ENCODE results near the gene EXOSC3. TPM values are rescaled to one million over a fixed set of nuclear protein-coding genes. Genes with fewer than 3 reads are reported as not detected.
"Not testable (repeated sequence)": the region's sequence is repeated elsewhere in the genome, so short reads cannot be mapped to it uniquely, and the experiment has no call there.

The EXOSC3 gene
- total RNA-seq (28.1 TPM), polyA plus RNA-seq (ENCODE audit: insufficient read depth in 1 of 8, insufficient read length in 8 of 8, low replicate concordance in 1 of 8) (10 to 100 TPM; 20.2 to 28.3 (median 23.6) TPM)
- long read RNA-seq, donor 1, transcript EXOSC3-201 (4 exons, 1,806 nt): major isoform, 7 of 10 reads
- long read RNA-seq, donor 1, partial matches to known transcripts: 0 of 10 reads
- long read RNA-seq, donor 1, other reads (novel, unspliced or antisense): 0 of 10 reads
- long read RNA-seq, donor 2, partial matches to known transcripts: 0 of 1 reads
- long read RNA-seq, donor 2, other reads (novel, unspliced or antisense): 0 of 1 reads
- long read RNA-seq, donor 3, transcript EXOSC3-201 (4 exons, 1,806 nt): major isoform, 9 of 11 reads
- long read RNA-seq, donor 3, partial matches to known transcripts: 0 of 11 reads
- long read RNA-seq, donor 3, other reads (novel, unspliced or antisense): 0 of 11 reads
- long read RNA-seq, donor 4, transcript EXOSC3-201 (4 exons, 1,806 nt): major isoform, 7 of 14 reads
- long read RNA-seq, donor 4, transcript EXOSC3-202 (3 exons, 768 nt): minor isoform, 5 of 14 reads
- long read RNA-seq, donor 4, partial matches to known transcripts: 0 of 14 reads
- long read RNA-seq, donor 4, other reads (novel, unspliced or antisense): 0 of 14 reads
- long read RNA-seq, donor 5, transcript EXOSC3-202 (3 exons, 768 nt): minor isoform, 9 of 43 reads
- long read RNA-seq, donor 5, transcript EXOSC3-201 (4 exons, 1,806 nt): major isoform, 17 of 43 reads
- long read RNA-seq, donor 5, partial matches to known transcripts: 0 of 43 reads
- long read RNA-seq, donor 5, other reads (novel, unspliced or antisense): 12 of 43 reads
- long read RNA-seq, donor 6, transcript EXOSC3-201 (4 exons, 1,806 nt): major isoform, 12 of 18 reads
- long read RNA-seq, donor 6, partial matches to known transcripts: 0 of 18 reads
- long read RNA-seq, donor 6, other reads (novel, unspliced or antisense): 0 of 18 reads
- long read RNA-seq, donor 7, transcript EXOSC3-201 (4 exons, 1,806 nt): major isoform, 9 of 11 reads
- long read RNA-seq, donor 7, partial matches to known transcripts: 0 of 11 reads
- long read RNA-seq, donor 7, other reads (novel, unspliced or antisense): 0 of 11 reads
- long read RNA-seq, donor 8, transcript EXOSC3-201 (4 exons, 1,806 nt): major isoform, 7 of 8 reads
- long read RNA-seq, donor 8, partial matches to known transcripts: 0 of 8 reads
- long read RNA-seq, donor 8, other reads (novel, unspliced or antisense): 0 of 8 reads
- long read RNA-seq, donor 9, transcript EXOSC3-201 (4 exons, 1,806 nt): major isoform, 14 of 15 reads
- long read RNA-seq, donor 9, partial matches to known transcripts: 0 of 15 reads
- long read RNA-seq, donor 9, other reads (novel, unspliced or antisense): 0 of 15 reads
- long read RNA-seq, donor 10, transcript EXOSC3-201 (4 exons, 1,806 nt): major isoform, 10 of 20 reads
- long read RNA-seq, donor 10, transcript EXOSC3-202 (3 exons, 768 nt): minor isoform, 7 of 20 reads
- long read RNA-seq, donor 10, partial matches to known transcripts: 0 of 20 reads
- long read RNA-seq, donor 10, other reads (novel, unspliced or antisense): 0 of 20 reads
- long read RNA-seq, donor 11, partial matches to known transcripts: 0 of 5 reads
- long read RNA-seq, donor 11, other reads (novel, unspliced or antisense): 0 of 5 reads

GRCh38 chr9:37784616-37785483, at the start of gene EXOSC3:
EXOSC3 (minus strand) TSS chr9:37785064; CDS start chr9:37785044, 20 bp downstream.
- H3K4me3 ChIP-seq (ENCODE audit: low read length): peak within 1 kb of the TSS; percentile 99
- H3K9me3 ChIP-seq (replicated peaks; ENCODE audit: control insufficient read depth, low read depth, low read length): no peaks in the 10 kb centered on the region
- whole genome bisulfite sequencing (ENCODE audit: insufficient coverage): under 1% methylated on average over 73 of the region's 73 CpGs
- peak; percentile 97 for DNase-seq
- H3K27ac ChIP-seq (ENCODE audit: low read length): peak within 1 kb of the TSS; percentile 84
- peaks cover 13% of the 10 kb centered on the region for H3K27me3 ChIP-seq (ENCODE audit: control insufficient read depth, insufficient read depth, low read length)
- peaks cover 7% of the 10 kb centered on the region for H3K4me1 ChIP-seq (ENCODE audit: control insufficient read depth, insufficient read depth, low read length)
- H3K36me3 ChIP-seq (ENCODE audit: control insufficient read depth, insufficient read depth, low read length): peaks cover 25% of the 10 kb centered on the region

GRCh38 chr9:37827483-37828165, 42.8 kb upstream of the EXOSC3 start:
- no peaks in the 10 kb centered on the region for H3K27me3 ChIP-seq (ENCODE audit: control insufficient read depth, insufficient read depth, low read length)
- H3K27ac ChIP-seq (ENCODE audit: low read length): no peak overlapping the region
- DNase-seq: no peak
- 97% methylated on average over 3 of the region's 4 CpGs for WGBS (ENCODE audit: insufficient coverage)
- H3K36me3 ChIP-seq (ENCODE audit: control insufficient read depth, insufficient read depth, low read length): peaks cover 15% of the 10 kb centered on the region
- H3K9me3 ChIP-seq (replicated peaks; ENCODE audit: control insufficient read depth, low read depth, low read length): no peaks in the 10 kb centered on the region
- no peaks in the 10 kb centered on the region for H3K4me1 ChIP-seq (ENCODE audit: control insufficient read depth, insufficient read depth, low read length)
- H3K4me3 ChIP-seq (ENCODE audit: low read length): no peak overlapping the region

DNA sequence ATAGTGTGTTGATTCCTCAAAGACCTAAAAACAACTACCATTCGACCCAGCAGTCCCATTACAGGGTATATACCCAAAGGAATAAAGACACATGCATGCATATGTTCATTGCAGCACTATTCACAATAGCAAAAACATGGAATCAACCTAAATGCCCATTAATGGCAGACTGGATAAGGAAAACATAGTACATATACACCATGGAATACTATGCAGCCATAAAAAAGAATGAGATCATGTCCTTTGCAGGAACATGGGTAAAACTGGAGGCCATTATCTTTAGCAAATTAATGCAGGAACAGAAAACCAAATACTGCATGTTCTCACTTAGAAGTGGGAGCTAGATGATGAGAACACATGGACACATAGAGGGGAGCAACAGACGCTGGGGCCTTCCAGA, 40.3 kb upstream of the EXOSC3 start:
- 100% methylated on average over 1 of the region's 2 CpGs for WGBS (ENCODE audit: insufficient coverage)
- not testable (repeated sequence) for H3K27ac ChIP-seq (ENCODE audit: low read length); H3K27me3 ChIP-seq (ENCODE audit: control insufficient read depth, insufficient read depth, low read length); DNase-seq; H3K4me3 ChIP-seq (ENCODE audit: low read length); H3K9me3 ChIP-seq (replicated peaks; ENCODE audit: control insufficient read depth, low read depth, low read length); H3K4me1 ChIP-seq (ENCODE audit: control insufficient read depth, insufficient read depth, low read length)
- peaks cover 18% of the 10 kb centered on the region for H3K36me3 ChIP-seq (ENCODE audit: control insufficient read depth, insufficient read depth, low read length)

DNA sequence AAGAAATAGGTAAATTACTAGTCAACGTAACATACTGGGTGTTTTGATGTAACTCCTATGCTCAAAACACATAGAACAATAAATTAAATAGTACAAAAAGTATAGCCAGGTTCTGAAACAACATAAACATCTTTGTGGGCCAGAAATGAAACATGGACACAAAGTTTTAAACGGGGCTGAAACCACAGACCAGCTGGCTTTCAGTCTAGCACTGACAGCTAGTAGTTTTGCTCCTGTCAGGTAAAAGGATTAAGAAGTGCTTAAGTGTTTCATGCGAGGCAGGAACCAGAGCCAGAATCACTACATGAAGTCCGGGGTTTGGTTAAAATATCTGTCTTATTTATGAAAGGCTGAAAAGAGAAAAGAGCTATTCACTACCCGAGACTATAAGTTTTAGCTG, 35.3 kb upstream of the EXOSC3 start:
- H3K4me1 ChIP-seq (ENCODE audit: control insufficient read depth, insufficient read depth, low read length): no peaks in the 10 kb centered on the region
- H3K4me3 ChIP-seq (ENCODE audit: low read length): no peak overlapping the region
- WGBS (ENCODE audit: insufficient coverage): 100% methylated on average over 1 of the region's 5 CpGs
- H3K9me3 ChIP-seq (replicated peaks; ENCODE audit: control insufficient read depth, low read depth, low read length): no peaks in the 10 kb centered on the region
- H3K27me3 ChIP-seq (ENCODE audit: control insufficient read depth, insufficient read depth, low read length): no peaks in the 10 kb centered on the region
- H3K36me3 ChIP-seq (ENCODE audit: control insufficient read depth, insufficient read depth, low read length): peaks cover 5% of the 10 kb centered on the region
- H3K27ac ChIP-seq (ENCODE audit: low read length): no peak overlapping the region
- no peak for DNase-seq

DNA sequence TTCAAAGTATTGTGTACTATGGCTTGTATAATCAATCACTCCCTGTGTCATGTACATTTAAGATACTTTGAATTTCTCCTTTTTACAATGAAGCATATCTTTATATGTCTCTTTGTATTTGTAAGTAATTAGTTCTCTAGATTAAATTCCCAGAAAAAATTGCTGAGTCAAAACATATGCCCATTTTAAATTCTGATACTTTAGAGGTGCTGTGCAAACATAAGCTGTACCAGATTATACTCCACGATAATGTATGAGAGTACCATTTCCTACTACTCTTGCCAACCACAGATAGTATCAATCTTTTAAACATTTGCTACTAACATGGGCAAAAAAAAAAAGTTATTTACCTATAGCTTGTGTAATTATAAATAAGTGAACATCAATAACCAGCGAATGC, 34.0 kb upstream of the EXOSC3 start:
- Histone ChIP-seq H3K4me1 (ENCODE audit: control insufficient read depth, insufficient read depth, low read length) (no peaks in the 10 kb centered on the region), H3K27ac (ENCODE audit: low read length) (no peak overlapping the region), H3K27me3 (ENCODE audit: control insufficient read depth, insufficient read depth, low read length) (no peaks in the 10 kb centered on the region), H3K36me3 (ENCODE audit: control insufficient read depth, insufficient read depth, low read length) (peaks cover 5% of the 10 kb centered on the region), H3K9me3 (replicated peaks; ENCODE audit: control insufficient read depth, low read depth, low read length) (no peaks in the 10 kb centered on the region), H3K4me3 (ENCODE audit: low read length) (no peak overlapping the region)
- no CpG with 5 or more reads among the region's 2 CpGs for WGBS (ENCODE audit: insufficient coverage)
- no peak for DNase-seq

DNA sequence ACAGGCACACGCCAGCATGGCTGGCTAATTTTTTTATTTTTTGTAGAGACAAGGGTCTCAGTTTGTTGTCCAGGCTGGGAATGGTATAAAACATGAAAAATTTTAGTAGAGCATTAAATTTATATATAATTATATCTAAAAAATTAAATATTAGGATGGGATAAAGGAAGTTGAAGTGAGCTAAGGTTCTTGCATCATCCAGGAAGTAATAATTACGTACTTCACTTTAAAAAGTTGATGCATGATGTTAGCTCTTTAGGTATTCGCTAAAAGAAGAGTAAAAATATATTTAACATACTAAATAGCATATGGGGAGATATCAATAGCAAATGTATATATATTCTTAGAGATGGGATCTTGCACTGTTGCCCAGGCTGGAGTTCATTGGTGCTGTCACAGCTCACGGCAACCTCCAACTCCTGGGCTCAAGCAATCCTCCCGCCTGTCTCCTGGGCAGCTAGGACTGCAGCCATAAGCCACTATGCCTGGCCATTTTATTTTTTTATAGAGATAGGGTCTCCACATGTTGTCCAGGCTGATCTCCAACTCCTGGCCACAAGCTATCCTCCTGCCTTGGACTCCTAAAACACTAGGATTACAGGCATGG, 28.0 kb upstream of the EXOSC3 start:
- Histone ChIP-seq H3K27me3 (ENCODE audit: control insufficient read depth, insufficient read depth, low read length) (no peaks in the 10 kb centered on the region), H3K9me3 (replicated peaks; ENCODE audit: control insufficient read depth, low read depth, low read length) (peaks cover 3% of the 10 kb centered on the region), H3K4me3 (ENCODE audit: low read length) (no peak overlapping the region), H3K4me1 (ENCODE audit: control insufficient read depth, insufficient read depth, low read length) (no peaks in the 10 kb centered on the region), H3K36me3 (ENCODE audit: control insufficient read depth, insufficient read depth, low read length) (peaks cover 4% of the 10 kb centered on the region), H3K27ac (ENCODE audit: low read length) (no peak overlapping the region)
- no peak for DNase-seq
- no CpG with 5 or more reads among the region's 5 CpGs for WGBS (ENCODE audit: insufficient coverage)

DNA sequence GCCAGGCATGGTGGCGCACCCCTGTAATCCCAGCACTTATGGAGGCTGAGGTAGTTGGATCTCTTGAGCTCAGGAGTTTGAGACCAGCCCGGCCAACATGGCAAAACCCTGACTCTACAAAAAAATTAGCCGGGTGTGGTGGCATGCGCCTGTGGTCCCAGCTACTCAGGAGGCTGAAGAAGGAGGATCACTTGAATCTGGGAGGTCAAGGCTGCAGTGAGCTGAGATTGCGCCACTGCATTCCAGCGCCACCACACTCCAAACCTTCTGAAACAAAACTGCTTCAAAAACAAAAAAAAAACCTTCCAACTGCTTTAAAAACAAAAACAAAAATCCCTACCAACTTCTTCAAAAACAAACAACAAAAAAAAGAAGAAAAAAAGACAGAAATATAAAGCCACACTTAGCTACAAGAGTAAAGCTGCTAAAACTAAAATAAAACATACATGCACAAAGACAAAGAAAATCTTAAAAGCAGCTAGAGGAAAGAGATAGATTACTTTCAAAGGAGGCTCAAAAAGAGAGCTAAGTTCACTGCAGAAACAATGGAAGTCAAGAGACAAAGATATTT, 27.1 kb upstream of the EXOSC3 start:
- Histone ChIP-seq H3K9me3 (replicated peaks; ENCODE audit: control insufficient read depth, low read depth, low read length) (peaks cover 3% of the 10 kb centered on the region), H3K27me3 (ENCODE audit: control insufficient read depth, insufficient read depth, low read length) (no peaks in the 10 kb centered on the region), H3K4me3 (ENCODE audit: low read length) (no peak overlapping the region), H3K36me3 (ENCODE audit: control insufficient read depth, insufficient read depth, low read length) (peaks cover 4% of the 10 kb centered on the region), H3K27ac (ENCODE audit: low read length) (no peak overlapping the region), H3K4me1 (ENCODE audit: control insufficient read depth, insufficient read depth, low read length) (no peaks in the 10 kb centered on the region)
- 100% methylated on average over 2 of the region's 6 CpGs for WGBS (ENCODE audit: insufficient coverage)
- DNase-seq: no peak

GRCh38 chr9:37809676-37810075, 24.8 kb upstream of the EXOSC3 start:
- H3K9me3 ChIP-seq (replicated peaks; ENCODE audit: control insufficient read depth, low read depth, low read length); H3K4me3 ChIP-seq (ENCODE audit: low read length); DNase-seq; H3K4me1 ChIP-seq (ENCODE audit: control insufficient read depth, insufficient read depth, low read length); H3K27ac ChIP-seq (ENCODE audit: low read length); H3K36me3 ChIP-seq (ENCODE audit: control insufficient read depth, insufficient read depth, low read length); H3K27me3 ChIP-seq (ENCODE audit: control insufficient read depth, insufficient read depth, low read length): not testable (repeated sequence)
- 100% methylated on average over 6 of the region's 15 CpGs for WGBS (ENCODE audit: insufficient coverage)

All from muscle of leg (tissue), 16 donors.